ENCODE measurements around the gene NDUFB7.

DNA sequence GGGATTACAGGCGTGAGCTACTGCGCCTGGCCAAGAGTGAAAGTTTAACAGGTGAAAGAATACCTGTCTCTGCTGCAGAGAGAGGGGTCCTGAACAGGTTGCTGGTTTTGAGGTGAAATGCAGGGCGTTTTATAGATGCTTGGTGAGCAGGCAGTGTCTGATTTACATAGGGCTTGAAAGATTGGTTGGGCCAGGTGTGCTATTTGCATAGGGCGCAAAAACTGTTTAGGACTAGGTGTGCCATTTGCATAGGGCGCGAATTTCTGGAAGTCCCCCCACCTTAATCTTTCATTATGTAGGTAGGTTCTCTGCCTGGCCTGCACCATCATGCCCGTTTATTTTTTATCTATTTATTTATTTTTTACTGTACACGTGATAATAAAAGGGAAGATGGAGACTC lies 4.5 kb upstream of the NDUFB7 start:
- TF ChIP-seq, protein P1, sequence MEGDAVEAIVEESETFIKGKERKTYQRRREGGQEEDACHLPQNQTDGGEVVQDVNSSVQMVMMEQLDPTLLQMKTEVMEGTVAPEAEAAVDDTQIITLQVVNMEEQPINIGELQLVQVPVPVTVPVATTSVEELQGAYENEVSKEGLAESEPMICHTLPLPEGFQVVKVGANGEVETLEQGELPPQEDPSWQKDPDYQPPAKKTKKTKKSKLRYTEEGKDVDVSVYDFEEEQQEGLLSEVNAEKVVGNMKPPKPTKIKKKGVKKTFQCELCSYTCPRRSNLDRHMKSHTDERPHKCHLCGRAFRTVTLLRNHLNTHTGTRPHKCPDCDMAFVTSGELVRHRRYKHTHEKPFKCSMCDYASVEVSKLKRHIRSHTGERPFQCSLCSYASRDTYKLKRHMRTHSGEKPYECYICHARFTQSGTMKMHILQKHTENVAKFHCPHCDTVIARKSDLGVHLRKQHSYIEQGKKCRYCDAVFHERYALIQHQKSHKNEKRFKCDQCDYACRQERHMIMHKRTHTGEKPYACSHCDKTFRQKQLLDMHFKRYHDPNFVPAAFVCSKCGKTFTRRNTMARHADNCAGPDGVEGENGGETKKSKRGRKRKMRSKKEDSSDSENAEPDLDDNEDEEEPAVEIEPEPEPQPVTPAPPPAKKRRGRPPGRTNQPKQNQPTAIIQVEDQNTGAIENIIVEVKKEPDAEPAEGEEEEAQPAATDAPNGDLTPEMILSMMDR (IDR thresholded peaks at IDR 0.05; ENCODE audit: low read depth, low read length), result no peak
- no peak for TF ChIP-seq POLR2A (IDR thresholded peaks at IDR 0.05; ENCODE audit: extremely low read depth, insufficient read length)
- no peak for TF ChIP-seq MYC (IDR thresholded peaks at IDR 0.05; ENCODE audit: low read depth, low read length)
- TF ChIP-seq, protein P2, sequence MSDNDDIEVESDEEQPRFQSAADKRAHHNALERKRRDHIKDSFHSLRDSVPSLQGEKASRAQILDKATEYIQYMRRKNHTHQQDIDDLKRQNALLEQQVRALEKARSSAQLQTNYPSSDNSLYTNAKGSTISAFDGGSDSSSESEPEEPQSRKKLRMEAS (IDR thresholded peaks at IDR 0.05; ENCODE audit: low read depth, low read length), result no peak
